OCI-LY3 (cell line): ENCODE measurements around the gene TRIM8.

Experiments
- H2AFZ ChIP-seq: fragments of 200-600, 300-600 bp; shearing (Covaris generic); 2 replicates; pipeline ENCODE4 v1.6.0; 2014; ENCODE audit warnings: antibody characterized with exemption, low read depth, low read length
- H3K27ac ChIP-seq: fragments of 200-600, 300-600 bp; sonication (generic); 2 replicates; pipeline ENCODE4 v1.5.1; 2014; ENCODE audit warnings: mild to moderate bottlenecking, low read length, moderate library complexity, mixed read lengths
- H3K27me3 ChIP-seq: fragments of 200-600, 300-600 bp; sonication (generic); 2 replicates; pipeline ENCODE4 v1.6.1; 2014; ENCODE audit warnings: low read depth, low read length, mixed read lengths
- H3K36me3 ChIP-seq: fragments of 200-600, 300-600 bp; sonication (generic); replicated peaks from 2 replicates; pipeline ENCODE3; 2014; ENCODE audit warnings: low read depth, low read length, mixed read lengths
- H3K4me1 ChIP-seq: fragments of 300-600, 200-600 bp; sonication (generic); 2 replicates; pipeline ENCODE4 v1.6.1; 2014; ENCODE audit warnings: low read length, mixed read lengths
- H3K4me2 ChIP-seq: fragments of 200-600, 300-600 bp; sonication (generic); 2 replicates; pipeline ENCODE4 v1.6.1; 2014; ENCODE audit warnings: low read length, mixed read lengths
- H3K4me3 ChIP-seq: fragments of 300-600, 200-600 bp; sonication (generic); 2 replicates; pipeline ENCODE4 v1.5.1; 2014; ENCODE audit warnings: antibody characterized with exemption, mild to moderate bottlenecking, low read length, moderate library complexity
- H3K79me2 ChIP-seq: fragments of 300-600, 200-600 bp; shearing (Covaris generic); 2 replicates; pipeline ENCODE4 v1.6.1; 2014; ENCODE audit warnings: mild to moderate bottlenecking, low read length, mixed read lengths
- H3K9ac ChIP-seq: fragments of 300-600, 200-600 bp; shearing (Covaris generic); 2 replicates; pipeline ENCODE4 v1.6.0; 2014; ENCODE audit warnings: mild to moderate bottlenecking, low read length, moderate library complexity
- H3K9me3 ChIP-seq: fragments of 200-600, 300-600 bp; shearing (Covaris generic); 2 replicates; pipeline ENCODE4 v1.6.1; 2014; ENCODE audit warnings: low read length, mixed read lengths; ENCODE audit not compliant: insufficient read depth
- H4K20me1 ChIP-seq: fragments of 200-600, 300-600 bp; sonication (generic); 2 replicates; pipeline ENCODE4 v1.6.1; 2016; ENCODE audit warnings: low read length, mixed read lengths; ENCODE audit not compliant: insufficient read depth
- EZH2phosphoT487 ChIP-seq: fragments of 200-600 bp; shearing (Covaris generic); IDR thresholded peaks from 2 replicates; pipeline ENCODE4 v1.6.1; 2018; ENCODE audit warnings: antibody characterized with exemption, mixed run types, low read depth
- TF ChIP-seq, protein P1 (sequence below): fragments of 200-600, 300-600 bp; sonication (generic); IDR thresholded peaks from 2 replicates; pipeline ENCODE4 v1.5.1; 2014; ENCODE audit warnings: antibody characterized with exemption, low read length, low read depth

The TRIM8 gene

DNA sequence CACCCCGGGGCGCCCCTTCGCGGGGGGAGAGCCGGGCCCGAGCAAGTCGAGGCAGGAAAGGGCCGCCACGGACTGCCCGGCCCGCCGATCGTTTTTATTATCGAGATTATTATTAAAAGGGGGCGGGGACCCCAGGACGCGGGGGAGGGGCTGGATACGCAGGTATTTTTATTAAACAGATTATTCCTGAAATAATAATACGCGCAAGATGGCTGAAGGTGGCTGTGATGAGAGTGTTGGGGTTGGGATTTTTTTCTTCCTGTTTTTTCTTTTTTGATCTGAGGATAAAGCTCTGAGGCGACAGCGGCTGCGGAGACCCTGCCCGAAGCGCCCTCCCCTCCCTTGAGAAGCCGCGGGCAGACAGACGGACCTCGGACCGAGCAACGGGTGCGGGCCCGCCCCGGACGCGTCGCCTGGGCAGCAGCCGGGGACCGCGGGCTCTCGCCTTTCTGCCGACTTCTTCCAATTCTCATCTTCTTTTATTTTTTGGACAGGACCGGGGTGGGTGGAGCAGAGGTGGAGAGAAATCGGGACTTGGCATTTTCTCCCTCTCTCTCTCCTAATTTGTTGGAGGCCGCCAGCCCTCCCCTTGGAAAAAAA is 1.4 kb upstream of the TRIM8 start:
- Histone ChIP-seq H2AFZ (peak overlapping the region; percentile 46; the same call in 1 of the 2 replicates), H3K4me2 (peak overlapping the region; percentile 100), H3K27me3 (no peaks in the 10 kb centered on the region), H3K79me2 (peaks cover 46% of the 10 kb centered on the region), H3K9ac (peak overlapping the region; percentile 92), H3K4me3 (peak overlapping the region; percentile 99), H3K27ac (peak overlapping the region; percentile 86), H4K20me1 (peaks cover 18% of the 10 kb centered on the region), H3K36me3 (no peaks in the 10 kb centered on the region), H3K9me3 (no peaks in the 10 kb centered on the region), H3K4me1 (peaks cover 20% of the 10 kb centered on the region)
- TF ChIP-seq, protein P1, sequence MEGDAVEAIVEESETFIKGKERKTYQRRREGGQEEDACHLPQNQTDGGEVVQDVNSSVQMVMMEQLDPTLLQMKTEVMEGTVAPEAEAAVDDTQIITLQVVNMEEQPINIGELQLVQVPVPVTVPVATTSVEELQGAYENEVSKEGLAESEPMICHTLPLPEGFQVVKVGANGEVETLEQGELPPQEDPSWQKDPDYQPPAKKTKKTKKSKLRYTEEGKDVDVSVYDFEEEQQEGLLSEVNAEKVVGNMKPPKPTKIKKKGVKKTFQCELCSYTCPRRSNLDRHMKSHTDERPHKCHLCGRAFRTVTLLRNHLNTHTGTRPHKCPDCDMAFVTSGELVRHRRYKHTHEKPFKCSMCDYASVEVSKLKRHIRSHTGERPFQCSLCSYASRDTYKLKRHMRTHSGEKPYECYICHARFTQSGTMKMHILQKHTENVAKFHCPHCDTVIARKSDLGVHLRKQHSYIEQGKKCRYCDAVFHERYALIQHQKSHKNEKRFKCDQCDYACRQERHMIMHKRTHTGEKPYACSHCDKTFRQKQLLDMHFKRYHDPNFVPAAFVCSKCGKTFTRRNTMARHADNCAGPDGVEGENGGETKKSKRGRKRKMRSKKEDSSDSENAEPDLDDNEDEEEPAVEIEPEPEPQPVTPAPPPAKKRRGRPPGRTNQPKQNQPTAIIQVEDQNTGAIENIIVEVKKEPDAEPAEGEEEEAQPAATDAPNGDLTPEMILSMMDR, result no peak
- TF ChIP-seq EZH2phosphoT487, result no peak

DNA sequence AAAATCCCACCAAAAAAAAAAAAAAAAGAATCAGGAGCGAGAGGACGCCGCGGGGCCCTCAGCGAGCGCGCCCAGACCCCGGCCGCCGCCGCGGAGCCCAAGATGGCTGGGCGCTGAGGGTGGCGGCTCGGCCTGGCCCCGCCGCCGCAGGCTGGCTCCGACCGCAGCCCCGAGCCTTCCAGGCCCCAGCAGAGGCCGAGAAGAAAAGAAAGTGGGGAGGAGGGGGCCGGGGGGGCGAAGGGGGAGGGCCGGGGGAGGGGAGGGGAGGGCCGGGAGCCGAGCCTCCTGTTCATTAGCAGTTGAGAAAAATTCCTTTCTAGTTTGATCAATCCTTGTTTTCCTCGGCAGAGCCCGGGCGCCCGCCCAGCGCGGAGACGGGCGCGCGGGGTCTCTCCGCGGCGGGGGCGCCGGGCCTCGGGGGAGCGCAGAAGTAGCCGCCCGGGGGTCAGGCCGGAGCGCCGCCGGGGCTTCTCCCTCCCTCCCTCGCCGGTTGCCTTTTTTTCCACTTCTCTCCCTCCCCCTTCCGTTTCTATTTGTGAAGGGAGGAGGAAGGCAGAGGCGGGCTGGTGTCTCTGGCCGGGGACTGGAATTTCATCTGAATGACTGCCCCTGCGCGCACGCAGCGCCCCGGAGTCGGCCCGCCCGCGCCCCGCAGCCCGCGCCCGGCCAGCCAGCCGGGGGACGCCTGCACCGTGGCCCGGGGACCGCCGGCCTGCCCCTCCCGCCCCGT is 778 bp upstream of the TRIM8 start:
- H3K4me1 ChIP-seq, result peaks cover 22% of the 10 kb centered on the region
- H4K20me1 ChIP-seq, result peaks cover 24% of the 10 kb centered on the region
- no peaks in the 10 kb centered on the region for H3K27me3 ChIP-seq
- H3K79me2 ChIP-seq, result peaks cover 52% of the 10 kb centered on the region
- peak overlapping the region; percentile 100 for H3K4me2 ChIP-seq
- peak overlapping the region; percentile 99 for H3K4me3 ChIP-seq
- no peak for TF ChIP-seq EZH2phosphoT487
- TF ChIP-seq, protein P1, result no peak
- H2AFZ ChIP-seq, result no peak overlapping the region
- no peaks in the 10 kb centered on the region for H3K36me3 ChIP-seq
- peak overlapping the region; percentile 86 for H3K27ac ChIP-seq
- no peaks in the 10 kb centered on the region for H3K9me3 ChIP-seq
- H3K9ac ChIP-seq, result peak overlapping the region; percentile 92

DNA sequence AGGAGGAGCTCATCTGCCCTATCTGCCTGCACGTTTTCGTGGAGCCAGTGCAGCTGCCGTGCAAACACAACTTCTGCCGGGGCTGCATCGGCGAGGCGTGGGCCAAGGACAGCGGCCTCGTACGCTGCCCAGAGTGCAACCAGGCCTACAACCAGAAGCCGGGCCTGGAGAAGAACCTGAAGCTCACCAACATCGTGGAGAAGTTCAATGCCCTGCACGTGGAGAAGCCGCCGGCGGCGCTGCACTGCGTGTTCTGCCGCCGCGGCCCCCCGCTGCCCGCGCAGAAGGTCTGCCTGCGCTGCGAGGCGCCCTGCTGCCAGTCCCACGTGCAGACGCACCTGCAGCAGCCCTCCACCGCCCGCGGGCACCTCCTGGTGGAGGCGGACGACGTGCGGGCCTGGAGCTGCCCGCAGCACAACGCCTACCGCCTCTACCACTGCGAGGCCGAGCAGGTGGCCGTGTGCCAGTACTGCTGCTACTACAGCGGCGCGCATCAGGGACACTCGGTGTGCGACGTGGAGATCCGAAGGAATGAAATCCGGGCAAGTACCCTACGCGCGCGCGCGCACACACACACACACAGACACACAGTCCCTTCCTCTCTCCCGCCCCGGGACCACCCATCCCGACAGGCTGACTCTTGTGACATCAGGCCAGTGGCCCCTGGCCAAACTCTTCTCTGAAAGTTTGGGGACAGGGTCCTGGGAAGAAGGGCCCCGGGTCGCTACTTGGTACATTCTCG is 538 bp downstream of the TRIM8 start:
- TF ChIP-seq, protein P1, result peak; percentile 44
- no peak for TF ChIP-seq EZH2phosphoT487
- Histone ChIP-seq H3K27me3 (no peaks in the 10 kb centered on the region), H3K9ac (peak overlapping the region; percentile 92), H3K9me3 (no peaks in the 10 kb centered on the region), H3K27ac (peak overlapping the region; percentile 81), H2AFZ (peak overlapping the region; percentile 53), H3K4me2 (peak overlapping the region; percentile 100), H3K79me2 (peaks cover 65% of the 10 kb centered on the region), H3K4me3 (peak overlapping the region; percentile 99), H4K20me1 (peaks cover 37% of the 10 kb centered on the region), H3K4me1 (peaks cover 35% of the 10 kb centered on the region), H3K36me3 (no peaks in the 10 kb centered on the region)

DNA sequence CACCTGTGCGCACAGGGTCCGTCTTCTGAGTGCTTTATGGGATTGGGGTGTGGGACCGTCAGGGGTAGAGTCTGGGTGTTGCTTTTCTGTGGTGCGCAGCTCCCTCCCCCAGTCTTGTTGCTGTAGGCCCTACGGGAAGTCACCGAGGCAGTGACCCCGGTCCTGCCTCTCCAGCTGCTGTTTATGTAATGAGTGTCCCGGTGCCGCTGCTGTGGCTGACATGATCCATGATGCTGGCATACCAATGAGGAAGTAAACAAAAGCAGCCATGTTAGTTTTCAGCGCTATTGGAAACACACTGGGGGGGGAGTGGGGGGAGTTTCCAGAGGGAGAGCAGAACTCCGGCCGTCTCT is 1.1 kb downstream of the TRIM8 start:
- peaks cover 71% of the 10 kb centered on the region for H3K79me2 ChIP-seq

More for the DNA sequence above, 1.1 kb downstream of the TRIM8 start:
- Histone ChIP-seq H2AFZ (peak overlapping the region; percentile 53; the same call in 1 of the 2 replicates), H3K9me3 (no peaks in the 10 kb centered on the region), H3K4me3 (peak overlapping the region; percentile 99), H4K20me1 (peaks cover 37% of the 10 kb centered on the region), H3K36me3 (no peaks in the 10 kb centered on the region), H3K4me2 (peak overlapping the region; percentile 100), H3K27me3 (no peaks in the 10 kb centered on the region), H3K9ac (peak overlapping the region; percentile 92), H3K27ac (peak overlapping the region; percentile 81), H3K4me1 (peaks cover 40% of the 10 kb centered on the region)
- no peak for TF ChIP-seq EZH2phosphoT487
- TF ChIP-seq, protein P1, result no peak
